Kidney epithelial cell (primary cell): ENCODE measurements around the gene TLK1. TPM values are rescaled to one million over a fixed set of nuclear protein-coding genes. Genes with fewer than 3 reads are reported as not detected.

ENCODE experiments used
- DNase-seq: peaks from one replicate; pipeline ENCODE4 v3.0.0-alpha.2; 2010; ENCODE audit warnings: low read depth
- H3K27me3 ChIP-seq: 2 replicates; pipeline ENCODE4 v1.6.0; 2011; ENCODE audit warnings: low read length; ENCODE audit not compliant: control insufficient read depth, insufficient read depth
- H3K36me3 ChIP-seq: 2 replicates; pipeline ENCODE4 v1.5.1; 2011; ENCODE audit warnings: low read length; ENCODE audit not compliant: control insufficient read depth, insufficient read depth
- H3K4me3 ChIP-seq: 2 replicates; pipeline ENCODE4 v1.5.1; 2011; ENCODE audit warnings: low read depth, mild to moderate bottlenecking, control low read depth, low read length
- total RNA-seq: library from RNA; depleted of rRNA; stranded (reverse); fragments of >200 nt; gene quantifications from 2 replicates; pipeline ENCODE4 v1.2.3, GENCODE V29; 2015
- TF ChIP-seq, protein P1 (sequence below): IDR thresholded peaks from 2 replicates; pipeline ENCODE4 v1.5.1; 2011; ENCODE audit warnings: mild to moderate bottlenecking, moderate library complexity, low read length, control low read depth, inconsistent platforms; ENCODE audit not compliant: insufficient read depth, poor library complexity, severe bottlenecking

Gene TLK1
- total RNA-seq, 1 donor from 2014 or later = 24.4 TPM

DNA sequence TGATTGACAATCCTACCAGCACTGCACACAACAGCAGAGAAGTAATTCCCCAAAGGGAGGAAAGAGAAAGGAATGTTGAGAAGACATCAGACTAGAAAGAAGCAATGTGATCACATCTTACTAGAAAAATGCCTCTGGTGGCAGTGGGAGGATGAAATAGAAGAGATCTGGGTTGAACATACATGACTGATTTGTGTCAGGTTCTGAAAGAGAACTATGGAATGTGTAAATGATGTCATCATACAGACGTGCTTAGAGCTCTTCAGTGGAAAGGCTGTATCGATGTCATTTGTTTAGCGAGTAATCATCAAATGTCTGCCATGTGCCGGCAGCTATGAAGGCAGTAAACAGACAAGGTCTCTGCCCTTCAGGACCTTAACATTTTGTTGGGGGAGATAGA is 206.8 kb downstream of the TLK1 start:
- Histone ChIP-seq H3K4me3 (no peak overlapping the region), H3K36me3 (peaks cover 3% of the 10 kb centered on the region), H3K27me3 (no peaks in the 10 kb centered on the region)
- TF ChIP-seq, protein P1, sequence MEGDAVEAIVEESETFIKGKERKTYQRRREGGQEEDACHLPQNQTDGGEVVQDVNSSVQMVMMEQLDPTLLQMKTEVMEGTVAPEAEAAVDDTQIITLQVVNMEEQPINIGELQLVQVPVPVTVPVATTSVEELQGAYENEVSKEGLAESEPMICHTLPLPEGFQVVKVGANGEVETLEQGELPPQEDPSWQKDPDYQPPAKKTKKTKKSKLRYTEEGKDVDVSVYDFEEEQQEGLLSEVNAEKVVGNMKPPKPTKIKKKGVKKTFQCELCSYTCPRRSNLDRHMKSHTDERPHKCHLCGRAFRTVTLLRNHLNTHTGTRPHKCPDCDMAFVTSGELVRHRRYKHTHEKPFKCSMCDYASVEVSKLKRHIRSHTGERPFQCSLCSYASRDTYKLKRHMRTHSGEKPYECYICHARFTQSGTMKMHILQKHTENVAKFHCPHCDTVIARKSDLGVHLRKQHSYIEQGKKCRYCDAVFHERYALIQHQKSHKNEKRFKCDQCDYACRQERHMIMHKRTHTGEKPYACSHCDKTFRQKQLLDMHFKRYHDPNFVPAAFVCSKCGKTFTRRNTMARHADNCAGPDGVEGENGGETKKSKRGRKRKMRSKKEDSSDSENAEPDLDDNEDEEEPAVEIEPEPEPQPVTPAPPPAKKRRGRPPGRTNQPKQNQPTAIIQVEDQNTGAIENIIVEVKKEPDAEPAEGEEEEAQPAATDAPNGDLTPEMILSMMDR = no peak
- DNase-seq = no peak

DNA sequence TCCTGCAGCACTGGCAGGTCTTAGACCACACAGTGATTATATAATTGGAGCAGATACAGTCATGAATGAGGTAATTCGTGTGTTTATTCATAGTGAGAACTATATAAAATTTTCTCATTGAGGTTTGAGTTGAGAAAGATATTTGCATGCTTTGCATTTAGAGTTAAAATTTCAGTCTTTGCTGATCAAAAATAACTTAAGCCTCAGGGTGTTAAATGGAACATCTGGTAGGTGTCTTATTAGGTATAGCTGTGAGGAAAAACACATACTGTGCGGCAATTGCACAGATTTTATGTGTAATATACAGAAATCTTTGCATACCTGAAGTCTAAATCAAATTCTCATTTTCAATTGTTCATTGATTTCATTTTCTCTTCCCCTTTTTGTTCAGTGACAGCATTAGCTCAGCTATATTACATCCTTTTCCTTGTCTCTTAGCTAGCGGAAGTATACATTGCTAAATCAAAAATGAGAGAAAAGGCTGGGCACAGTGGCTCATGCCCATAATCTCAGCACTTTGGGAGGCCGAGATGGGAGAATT is 210.4 kb downstream of the TLK1 start:
- H3K27me3 ChIP-seq = no peaks in the 10 kb centered on the region
- TF ChIP-seq, protein P1 = no peak
- no peak for DNase-seq
- H3K36me3 ChIP-seq = peaks cover 3% of the 10 kb centered on the region
- no peak overlapping the region for H3K4me3 ChIP-seq

DNA sequence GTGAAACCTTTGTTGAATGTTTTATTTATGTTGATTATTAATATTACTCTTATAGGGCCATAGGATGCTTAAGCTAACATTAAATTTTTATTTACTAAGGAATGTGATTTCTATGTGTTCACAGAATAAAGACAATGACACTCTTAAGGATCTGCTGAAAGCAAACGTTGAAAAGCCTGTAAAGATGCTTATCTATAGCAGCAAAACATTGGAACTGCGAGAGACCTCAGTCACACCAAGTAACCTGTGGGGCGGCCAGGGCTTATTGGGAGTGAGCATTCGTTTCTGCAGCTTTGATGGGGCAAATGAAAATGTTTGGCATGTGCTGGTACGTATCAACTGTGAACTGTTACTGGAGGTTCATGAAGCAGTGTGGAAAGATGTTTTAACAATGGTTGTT is 211.3 kb downstream of the TLK1 start:
- no peak for DNase-seq
- no peaks in the 10 kb centered on the region for H3K27me3 ChIP-seq
- H3K4me3 ChIP-seq = no peak overlapping the region
- TF ChIP-seq, protein P1 = no peak
- peaks cover 1% of the 10 kb centered on the region for H3K36me3 ChIP-seq

DNA sequence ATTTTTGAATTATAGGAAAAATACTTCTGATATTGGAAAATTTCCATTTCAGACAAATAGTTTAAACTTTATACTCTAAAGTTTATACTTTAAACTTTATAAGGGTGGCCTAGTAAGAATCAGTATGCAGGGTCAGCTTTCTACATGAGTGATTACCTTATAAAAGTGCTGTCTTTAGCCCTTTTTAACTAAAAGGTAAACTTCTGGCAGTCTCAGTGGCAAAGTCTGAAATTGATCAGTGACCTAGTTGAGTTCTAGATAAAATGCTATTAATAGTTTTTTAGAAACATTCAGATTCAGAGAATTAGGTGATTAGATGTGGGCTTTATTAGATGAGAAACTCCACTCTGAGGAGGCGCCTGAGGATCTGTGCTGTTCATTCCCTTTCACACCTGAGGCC is 216.1 kb downstream of the TLK1 start:
- Histone ChIP-seq H3K27me3 (no peaks in the 10 kb centered on the region), H3K36me3 (no peaks in the 10 kb centered on the region), H3K4me3 (no peak overlapping the region)
- TF ChIP-seq, protein P1 = no peak
- DNase-seq = no peak

DNA sequence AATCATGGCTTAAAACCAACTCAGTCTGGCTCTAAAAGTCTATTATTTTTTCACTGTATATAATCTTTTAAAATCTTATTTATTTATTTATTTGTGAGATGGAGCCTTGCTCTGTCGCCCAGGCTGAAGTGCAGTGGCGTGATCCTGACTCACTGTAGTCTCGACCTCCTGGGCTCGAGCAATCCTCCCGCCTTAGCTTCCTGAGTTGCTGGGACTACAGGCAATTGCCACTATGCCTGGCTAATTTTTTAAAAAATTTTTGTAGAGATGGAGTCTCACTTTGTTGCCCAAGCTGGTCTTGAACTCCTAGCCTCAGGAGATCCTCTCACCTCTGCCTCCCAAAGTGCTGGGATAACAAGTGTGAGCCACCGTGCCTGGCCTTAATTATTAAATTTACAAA is 217.1 kb downstream of the TLK1 start:
- no peaks in the 10 kb centered on the region for H3K27me3 ChIP-seq
- TF ChIP-seq, protein P1 = no peak
- no peaks in the 10 kb centered on the region for H3K36me3 ChIP-seq
- DNase-seq = no peak
- no peak overlapping the region for H3K4me3 ChIP-seq

DNA sequence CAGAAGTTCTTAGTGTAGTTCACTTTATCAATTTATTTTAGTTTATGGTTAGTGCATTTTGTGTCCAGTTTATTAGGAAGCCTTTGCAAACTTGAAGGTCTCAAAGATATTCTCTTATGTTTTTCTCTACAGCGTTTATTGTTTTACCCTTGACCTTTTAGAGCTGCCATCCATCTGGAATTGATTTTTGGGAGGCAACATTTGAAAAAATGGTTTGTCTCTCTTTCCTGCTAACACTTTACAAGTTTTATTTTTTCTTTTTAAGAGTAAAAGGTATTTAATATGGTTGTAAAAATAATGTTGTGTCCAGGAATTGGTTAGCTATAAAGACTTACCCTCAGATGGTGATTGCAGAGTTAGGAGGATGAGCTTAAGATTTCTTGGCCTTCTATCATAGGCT is 217.7 kb downstream of the TLK1 start:
- Histone ChIP-seq H3K27me3 (no peaks in the 10 kb centered on the region), H3K4me3 (no peak overlapping the region), H3K36me3 (no peaks in the 10 kb centered on the region)
- no peak for DNase-seq
- TF ChIP-seq, protein P1 = no peak
